KOPT-K1 (cell line): ENCODE measurements around the gene NPBWR2.
A peak's percentile ranks its signal among the peaks of the same experiment; 100 is the strongest.

Source experiments
- H3K27ac ChIP-seq: fragments of 200-600 bp; sonication (generic); 2 replicates; pipeline ENCODE4 v1.5.1; 2016; ENCODE audit warnings: antibody characterized with exemption, mild to moderate bottlenecking, low read depth, low read length; ENCODE audit not compliant: poor library complexity, severe bottlenecking
- H3K36me3 ChIP-seq: fragments of 200-600 bp; sonication (generic); 2 replicates; pipeline ENCODE4 v1.5.1; 2017; ENCODE audit warnings: antibody characterized with exemption, mild to moderate bottlenecking, low read length, moderate library complexity; ENCODE audit not compliant: insufficient read depth
- H3K9me3 ChIP-seq: fragments of 200-600 bp; sonication (generic); 2 replicates; pipeline ENCODE4 v1.5.1; 2017; ENCODE audit warnings: antibody characterized with exemption, low read length, mild to moderate bottlenecking; ENCODE audit not compliant: insufficient read depth, poor library complexity, severe bottlenecking

NPBWR2 gene

GRCh38 chr20:64080013-64080812, 27.2 kb downstream of the NPBWR2 start, which contains the start of gene OPRL1:
TSS of gene OPRL1 (plus strand) at chr20:64080082. CDS start at chr20:64092721, 12,639 bp downstream.
- Histone ChIP-seq H3K36me3 (peaks cover 5% of the 10 kb centered on the region; the same call in 1 of the 2 replicates), H3K9me3 (no peaks in the 10 kb centered on the region), H3K27ac (peak within 1 kb of the TSS; percentile 95)

GRCh38 chr20:64079273-64080012, 27.9 kb downstream of the NPBWR2 start, which contains the start of gene RGS19:
TSS of gene RGS19 (minus strand) at chr20:64079518. CDS start at chr20:64076886, 2,632 bp downstream.
- peak within 1 kb of the TSS; percentile 95 for H3K27ac ChIP-seq
- peaks cover 13% of the 10 kb centered on the region; the same call in 1 of the 2 replicates for H3K36me3 ChIP-seq
- no peaks in the 10 kb centered on the region for H3K9me3 ChIP-seq

DNA sequence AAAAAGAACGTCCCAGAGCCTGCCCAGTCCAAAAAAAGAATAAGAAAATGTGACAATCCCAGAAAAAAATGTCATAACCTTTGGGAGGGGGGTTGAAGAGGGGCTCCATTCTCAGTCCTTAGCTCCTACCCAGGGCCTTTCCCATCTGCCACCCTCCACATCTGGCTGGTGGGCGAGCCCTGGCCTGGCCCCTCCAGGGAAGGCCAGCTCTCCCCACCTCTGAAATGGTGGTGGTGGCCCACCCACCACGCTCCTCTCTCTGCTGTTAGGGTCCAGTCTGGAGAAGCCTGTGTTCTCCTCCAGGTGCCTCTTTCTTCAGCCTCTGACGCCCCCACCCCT, 28.5 kb downstream of the NPBWR2 start:
- peaks cover 18% of the 10 kb centered on the region for H3K36me3 ChIP-seq
- H3K9me3 ChIP-seq, result no peaks in the 10 kb centered on the region
- peak overlapping the region; percentile 95 for H3K27ac ChIP-seq

DNA sequence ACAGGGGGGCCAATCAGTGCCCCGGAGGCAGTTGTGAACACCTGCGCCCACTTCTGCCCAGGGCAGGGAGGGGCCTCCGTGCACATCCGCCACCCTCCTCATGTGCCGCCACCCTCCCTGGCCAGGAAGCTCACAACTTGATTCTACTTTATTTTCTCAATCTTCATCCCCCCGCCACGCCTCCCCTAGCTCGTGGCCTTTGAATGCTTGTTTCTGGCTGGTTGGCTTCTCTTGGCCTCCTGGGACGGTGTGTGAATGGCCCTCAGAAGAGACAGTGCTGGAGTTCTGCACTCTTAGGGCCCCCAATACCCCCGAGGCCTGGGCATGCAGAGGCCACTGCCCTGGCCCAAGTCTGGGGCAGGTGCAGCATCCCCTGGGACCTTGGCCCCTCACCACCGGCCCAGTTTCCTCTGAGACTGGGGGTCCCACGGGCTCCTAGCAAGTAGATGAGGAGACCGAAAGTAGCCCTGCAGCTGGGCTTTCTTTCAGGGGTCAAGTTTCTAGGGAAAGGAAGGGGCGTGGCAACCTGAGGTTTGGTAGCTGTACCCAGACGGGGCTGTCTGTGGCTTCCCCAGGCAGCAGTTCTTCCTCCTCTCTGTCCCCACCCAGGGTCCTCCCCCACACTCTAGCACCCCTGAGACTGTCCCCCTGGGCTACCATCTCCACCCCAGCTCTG, 29.4 kb downstream of the NPBWR2 start:
- H3K27ac ChIP-seq, result peak overlapping the region; percentile 95

GRCh38 chr20:64077541-64077875, 29.9 kb downstream of the NPBWR2 start:
- H3K27ac ChIP-seq, result peak overlapping the region; percentile 95
- H3K9me3 ChIP-seq, result no peaks in the 10 kb centered on the region
- peaks cover 32% of the 10 kb centered on the region for H3K36me3 ChIP-seq

More for the DNA sequence above, 29.4 kb downstream of the NPBWR2 start:
- H3K36me3 ChIP-seq, result peaks cover 27% of the 10 kb centered on the region
- no peaks in the 10 kb centered on the region for H3K9me3 ChIP-seq

- Histone ChIP-seq H3K9me3 (no peaks in the 10 kb centered on the region), H3K36me3 (peaks cover 36% of the 10 kb centered on the region), H3K27ac (peak overlapping the region; percentile 95)
Observed at GRCh38 chr20:64077094-64077493, 30.3 kb downstream of the NPBWR2 start.

DNA sequence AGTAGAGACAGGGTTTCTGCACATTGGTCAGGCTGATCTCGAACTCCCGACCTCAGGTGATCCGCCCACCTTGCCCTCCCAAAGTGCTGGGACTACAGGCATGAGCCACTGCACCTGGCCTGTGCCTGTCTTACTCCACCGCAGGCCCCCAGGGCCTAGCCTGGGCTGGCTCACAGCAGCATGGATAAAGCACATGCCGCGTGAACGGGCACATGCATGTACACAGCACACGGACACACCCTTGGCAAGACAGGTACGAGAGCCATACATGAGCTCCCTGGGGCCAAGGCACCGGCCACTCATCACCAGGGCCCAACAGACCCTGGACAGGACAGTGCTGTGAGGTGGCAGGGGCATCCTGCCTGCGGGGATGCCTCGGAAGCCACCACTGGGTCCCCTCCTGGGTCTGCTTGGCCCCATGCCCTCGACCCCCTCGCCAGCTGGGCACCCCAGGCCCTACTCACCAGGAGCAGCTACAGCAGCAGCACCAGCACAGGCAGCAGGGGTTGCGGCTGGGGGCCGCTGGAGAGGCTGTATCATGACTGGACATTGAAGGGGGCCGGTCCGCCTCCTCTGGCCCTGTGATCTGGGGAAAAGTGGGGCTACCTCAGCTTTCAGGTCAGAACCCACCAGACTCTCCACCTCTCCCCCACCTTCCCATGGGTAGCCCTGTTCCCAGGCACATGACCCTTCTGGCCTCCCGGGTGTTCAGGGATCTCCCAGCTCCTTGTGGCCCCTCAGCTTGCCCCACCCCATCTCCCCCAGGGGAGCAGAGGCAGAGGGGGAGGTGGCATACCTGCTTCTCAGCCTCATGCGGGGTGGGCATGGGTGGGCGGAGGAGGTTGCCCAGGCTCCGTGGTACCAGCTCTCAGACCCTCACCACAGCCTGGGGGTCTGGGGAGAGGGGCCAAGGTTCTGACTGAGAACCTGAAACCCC, 31.0 kb downstream of the NPBWR2 start:
- Histone ChIP-seq H3K36me3 (peaks cover 42% of the 10 kb centered on the region), H3K27ac (peak overlapping the region; percentile 95), H3K9me3 (no peaks in the 10 kb centered on the region)

DNA sequence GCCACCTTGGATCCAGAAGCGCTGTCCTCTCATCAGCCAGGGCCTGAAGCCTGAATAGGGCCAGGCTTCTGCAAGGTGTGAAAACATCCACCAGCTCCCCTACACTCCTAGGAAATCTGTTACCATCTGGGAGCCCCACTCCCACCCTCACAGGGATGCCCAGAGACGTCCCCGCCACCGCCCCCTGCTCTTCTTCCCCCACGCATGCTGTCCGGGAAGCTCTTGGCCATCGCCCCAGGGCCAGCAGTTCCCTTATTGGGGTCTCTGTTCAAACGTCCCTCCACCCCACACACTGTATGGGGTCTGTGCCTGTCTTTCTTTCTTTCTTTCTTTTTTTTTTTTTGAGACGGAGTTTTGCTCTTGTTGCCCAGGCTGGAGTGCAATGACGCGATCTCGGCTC, 31.8 kb downstream of the NPBWR2 start:
- H3K9me3 ChIP-seq, result no peaks in the 10 kb centered on the region
- H3K27ac ChIP-seq, result no peak overlapping the region
- H3K36me3 ChIP-seq, result peaks cover 42% of the 10 kb centered on the region

DNA sequence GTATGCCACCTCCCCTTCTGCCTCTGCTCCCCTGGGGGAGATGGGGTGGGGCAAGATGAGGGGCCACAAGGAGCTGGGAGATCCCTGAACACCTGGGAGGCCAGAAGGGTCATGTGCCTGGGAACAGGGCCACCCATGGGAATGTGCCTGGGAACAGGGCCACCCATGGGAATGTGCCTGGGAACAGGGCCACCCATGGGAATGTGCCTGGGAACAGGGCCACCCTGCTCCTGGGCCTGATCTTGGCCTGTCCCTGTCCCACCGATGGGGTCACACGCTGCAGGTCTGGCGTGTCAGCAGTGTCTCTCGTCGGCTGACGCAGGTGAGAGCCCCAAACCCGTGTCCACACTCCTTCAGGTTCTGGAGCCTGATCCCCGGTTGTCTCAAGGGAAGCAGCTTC, 32.4 kb downstream of the NPBWR2 start:
- H3K36me3 ChIP-seq, result peaks cover 42% of the 10 kb centered on the region
- H3K27ac ChIP-seq, result no peak overlapping the region
- no peaks in the 10 kb centered on the region for H3K9me3 ChIP-seq

DNA sequence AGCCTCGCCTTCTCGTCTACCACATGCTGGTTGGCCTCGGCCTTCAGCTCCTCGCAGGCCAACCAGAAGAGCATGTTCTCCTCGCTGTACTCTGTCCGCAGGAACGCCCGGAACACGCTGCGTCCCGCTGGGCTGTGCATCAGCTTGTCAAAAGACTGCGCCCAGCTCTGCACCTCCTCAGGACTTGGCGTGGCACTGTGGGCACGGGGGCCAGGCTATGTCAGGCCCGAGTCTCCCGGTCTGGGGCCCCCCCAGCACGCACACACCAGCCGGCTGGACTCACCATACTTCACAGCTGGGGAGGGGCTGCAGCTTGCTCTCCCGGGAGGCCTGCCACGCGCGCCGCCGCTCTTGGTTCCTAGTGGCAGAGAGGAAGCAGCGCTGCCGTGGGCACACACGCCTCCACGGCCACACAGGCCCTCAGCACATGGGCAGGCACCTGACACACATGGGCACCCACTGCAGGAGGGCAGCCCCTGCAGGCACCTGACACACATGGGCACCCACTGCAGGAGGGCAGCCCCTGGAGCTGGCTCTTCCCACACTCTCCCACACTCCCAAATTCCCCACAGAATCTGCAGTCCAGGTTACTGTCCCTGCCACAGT, 33.1 kb downstream of the NPBWR2 start:
- Histone ChIP-seq H3K27ac (no peak overlapping the region), H3K9me3 (no peaks in the 10 kb centered on the region), H3K36me3 (peaks cover 42% of the 10 kb centered on the region)

DNA sequence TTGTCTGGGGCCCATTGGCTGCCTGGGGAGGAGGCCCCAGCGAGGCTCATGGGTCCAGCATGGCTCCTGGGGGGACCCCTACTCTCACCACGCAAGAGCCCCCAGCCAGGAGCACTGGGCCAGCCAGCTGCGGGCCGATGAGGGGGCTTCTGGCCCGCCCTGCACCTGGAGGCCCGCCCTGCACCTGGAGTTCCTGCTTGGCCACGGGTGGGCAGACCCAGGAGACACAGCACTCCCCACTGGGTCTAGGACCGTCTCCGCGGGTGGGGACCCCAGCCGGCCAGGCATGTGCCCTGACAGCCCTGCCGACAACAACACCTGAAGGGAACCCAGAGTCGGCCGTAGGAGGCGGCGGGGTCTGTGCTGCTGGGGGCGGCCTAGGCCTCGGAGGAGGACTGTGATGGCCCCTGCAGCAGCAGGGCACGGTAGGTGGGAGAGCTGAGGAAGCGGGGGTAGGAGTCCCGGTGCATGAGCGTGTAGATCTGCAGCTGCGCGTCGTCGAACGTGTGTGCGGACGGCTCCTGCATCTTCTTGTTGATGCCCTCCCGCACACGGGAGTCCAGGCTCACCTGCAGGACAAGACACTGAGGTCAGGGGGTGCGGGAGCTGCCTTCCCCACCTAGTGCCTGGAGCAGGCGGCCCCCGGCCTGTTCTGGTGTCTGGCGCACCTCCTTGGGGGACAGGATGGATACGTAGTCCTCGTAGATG, 33.7 kb downstream of the NPBWR2 start:
- Histone ChIP-seq H3K36me3 (peaks cover 42% of the 10 kb centered on the region), H3K9me3 (no peaks in the 10 kb centered on the region), H3K27ac (no peak overlapping the region)

- Histone ChIP-seq H3K36me3 (peaks cover 42% of the 10 kb centered on the region), H3K9me3 (no peaks in the 10 kb centered on the region), H3K27ac (no peak overlapping the region)
Observed at GRCh38 chr20:64072498-64073063, 34.8 kb downstream of the NPBWR2 start.
